Body of pancreas (tissue), 4 donors: ENCODE data around the gene ACSBG1. TPM values are rescaled to one million over a fixed set of nuclear protein-coding genes. Genes with fewer than 3 reads are reported as not detected.
"Not testable (repeated sequence)": the region's sequence is repeated elsewhere in the genome, so short reads cannot be mapped to it uniquely, and the experiment has no call there.

ENCODE experiments used
- ATAC-seq: fragments of 150-250 bp; one replicate; pipeline ENCODE4 v1.9.1; 2016
- DNase-seq, 4 donors: peaks; one replicate each; pipeline ENCODE4 v3.0.0-alpha.2; 2019
- H3K27ac ChIP-seq, 4 donors: fragments of 200-600 bp; sonication (generic); 1 replicate in 3 of 4; 2 replicates in 1 of 4; pipeline versions ENCODE4 v1.5.1 to v1.6.1; 2016 to 2019; ENCODE audit warnings: mild to moderate bottlenecking in 1 of 4, mixed read lengths in 1 of 4, moderate library complexity in 1 of 4
- H3K27me3 ChIP-seq, 2 donors: fragments of 200-600 bp; sonication (generic); one replicate each; pipeline ENCODE4 v1.6.0; 2016; ENCODE audit warnings: mild to moderate bottlenecking in 1 of 2
- H3K36me3 ChIP-seq, 2 donors: fragments of 200-600 bp; sonication (generic); replicated peaks in 1 of 2; 2 replicates each; pipeline ENCODE4 v1.5.1; 2016; ENCODE audit warnings: low read depth in 2 of 2; ENCODE audit not compliant: insufficient read depth in 1 of 2
- H3K4me1 ChIP-seq: fragments of 200-600 bp; sonication (generic); one replicate; pipeline ENCODE4 v1.6.0; 2016
- H3K4me3 ChIP-seq, 2 donors: fragments of 200-600 bp; sonication (generic); 1 replicate in 1 of 2; 2 replicates in 1 of 2; pipeline ENCODE4 v1.5.1; 2016 to 2019
- H3K9me3 ChIP-seq, 3 donors: fragments of 200-600 bp; sonication (generic); 1 replicate in 2 of 3; 2 replicates in 1 of 3; pipeline ENCODE4 v1.5.1; 2016
- CTCF ChIP-seq, 7 experiments: fragments of 450-650 bp in 4 of 7; fragments of 200-600 bp in 3 of 7; sonication (generic) in 3 of 7; IDR thresholded peaks; one replicate each; pipeline ENCODE4 v1.5.1; 2016 to 2019; ENCODE audit warnings: antibody characterized with exemption in 7 of 7
- POLR2A ChIP-seq, 3 donors: fragments of 450-650 bp; IDR thresholded peaks; one replicate each; pipeline ENCODE4 v1.6.1; 2016; ENCODE audit warnings: antibody characterized with exemption in 3 of 3, mild to moderate bottlenecking in 2 of 3
- WGBS, 2 donors: methylation state at CpG; one replicate each; pipeline ENCODE4 v1.1.5; 2017; 5-methylcytosine and 5-hydroxymethylcytosine counted together
- intact Hi-C: fragments of 100-400 bp; cut with DNase I; formaldehyde crosslinking; loops from one replicate; pipeline ENCODE4 v1.15.1; 2023
- total RNA-seq, 2 donors: library from RNA; depleted of rRNA; stranded (reverse); fragments of >200 nt; gene quantifications; one replicate each; pipeline ENCODE4 v1.1.0, GENCODE V29; 2016

Gene ACSBG1
- total RNA-seq, 2 donors from 2014 or later = not detected

GRCh38 chr15:78247911-78248310, 13.5 kb upstream of the ACSBG1 start:
- H3K36me3 ChIP-seq = no peaks in the 10 kb centered on the region
- WGBS, 2 donors = 0 to 67% methylated on average over 1 of the region's 1 CpG
- ATAC-seq = no peak
- H3K27ac ChIP-seq = no peak overlapping the region
- TF ChIP-seq CTCF (IDR thresholded peaks at IDR 0.05) (no peak), POLR2A (IDR thresholded peaks at IDR 0.05) (no peak)
- no peak overlapping the region for H3K4me3 ChIP-seq
- H3K27me3 ChIP-seq = no peaks in the 10 kb centered on the region
- H3K4me1 ChIP-seq = peaks cover 7% of the 10 kb centered on the region
- no peak for DNase-seq
- intact Hi-C loops = no loop called here
- no peaks in the 10 kb centered on the region for H3K9me3 ChIP-seq

- intact Hi-C loops, ATAC-seq, DNase-seq, H3K27ac ChIP-seq, H3K4me3 ChIP-seq, H3K4me1 ChIP-seq, H3K9me3 ChIP-seq, H3K36me3 ChIP-seq, H3K27me3 ChIP-seq: not testable (repeated sequence)
- WGBS, 2 donors = 91 to 95% methylated on average over 15 to 34 of the region's 39 CpGs
Observed at GRCh38 chr15:78245976-78246620, 11.7 kb upstream of the ACSBG1 start.

GRCh38 chr15:78245392-78245791, 11.0 kb upstream of the ACSBG1 start:
- H3K27ac ChIP-seq, H3K4me3 ChIP-seq: not testable (repeated sequence)

GRCh38 chr15:78244893-78245292, 10.5 kb upstream of the ACSBG1 start:
- Histone ChIP-seq H3K4me1 (peaks cover 7% of the 10 kb centered on the region), H3K27me3 (no peaks in the 10 kb centered on the region), H3K9me3 (no peaks in the 10 kb centered on the region), H3K36me3 (no peaks in the 10 kb centered on the region), H3K4me3 (no peak overlapping the region), H3K27ac (no peak overlapping the region)
- DNase-seq = no peak
- intact Hi-C loops = loop anchor here (5.0 kb wide), 1 partner anchor 68 kb away; no protein-coding TSS in a partner anchor
- 52 to 79% methylated on average over 6 to 7 of the region's 7 CpGs for WGBS, 2 donors
- no peak for ATAC-seq
- TF ChIP-seq POLR2A (IDR thresholded peaks at IDR 0.05) (no peak), CTCF (IDR thresholded peaks at IDR 0.05) (no peak)

More at GRCh38 chr15:78245392-78245791, 11.0 kb upstream of the ACSBG1 start:
- H3K36me3 ChIP-seq, ATAC-seq, DNase-seq, H3K9me3 ChIP-seq, H3K4me1 ChIP-seq, H3K27me3 ChIP-seq, intact Hi-C loops: not testable (repeated sequence)
- 83 to 85% methylated on average over 10 to 14 of the region's 14 CpGs for WGBS, 2 donors

GRCh38 chr15:78244101-78244500, 9.7 kb upstream of the ACSBG1 start:
- 73 to 83% methylated on average over 6 of the region's 6 CpGs for WGBS, 2 donors
- Histone ChIP-seq H3K4me3 (no peak overlapping the region), H3K27me3 (no peaks in the 10 kb centered on the region), H3K27ac (no peak overlapping the region), H3K36me3 (no peaks in the 10 kb centered on the region), H3K4me1 (peaks cover 7% of the 10 kb centered on the region), H3K9me3 (no peaks in the 10 kb centered on the region)
- ATAC-seq (no peak), DNase-seq (no peak)
- intact Hi-C loops = loop anchor here (5.0 kb wide), 1 partner anchor 67 kb away; no protein-coding TSS in a partner anchor
- TF ChIP-seq POLR2A (IDR thresholded peaks at IDR 0.05) = no peak
- no peak for TF ChIP-seq CTCF (IDR thresholded peaks at IDR 0.05)

GRCh38 chr15:78243491-78243941, 9.2 kb upstream of the ACSBG1 start:
- no peak for TF ChIP-seq POLR2A (IDR thresholded peaks at IDR 0.05)
- TF ChIP-seq CTCF (IDR thresholded peaks at IDR 0.05) = no peak
- 25 to 42% methylated on average over 5 to 6 of the region's 6 CpGs for WGBS, 2 donors
- DNase-seq = peak; percentile 46 to 80 (median 64)
- ATAC-seq = no peak
- no peaks in the 10 kb centered on the region for H3K9me3 ChIP-seq
- H3K27me3 ChIP-seq = no peaks in the 10 kb centered on the region
- H3K36me3 ChIP-seq = no peaks in the 10 kb centered on the region
- intact Hi-C loops = loop anchor here (2.0 to 5.0 kb wide), 2 partner anchors 66 to 131 kb away; no protein-coding TSS in a partner anchor
- no peak overlapping the region for H3K27ac ChIP-seq
- peaks cover 7% of the 10 kb centered on the region for H3K4me1 ChIP-seq
- H3K4me3 ChIP-seq = no peak overlapping the region
